ENCODE results near the gene CAMK4.

DNA sequence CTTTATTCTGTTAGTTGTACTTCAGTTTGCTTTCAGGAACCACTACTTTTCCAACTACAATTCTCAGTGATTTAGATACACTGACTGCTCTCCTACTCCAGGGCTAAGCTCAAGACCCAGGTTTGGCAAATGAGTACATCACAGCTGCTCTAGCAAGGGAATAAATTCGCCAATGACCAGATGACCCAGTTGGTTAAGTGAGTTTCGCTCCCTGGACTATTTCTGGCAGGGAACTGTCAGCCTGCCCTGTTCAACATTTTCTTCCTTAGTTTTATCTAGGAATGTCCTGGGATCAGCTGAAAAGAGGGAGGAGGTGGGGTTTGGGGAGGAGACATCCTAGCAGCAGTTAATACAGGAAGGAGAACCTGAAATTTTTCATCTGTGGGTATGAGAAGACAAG is 294.6 kb downstream of the CAMK4 start:
- TF ChIP-seq POLR2A (IDR thresholded peaks at IDR 0.05; ENCODE audit: low read depth, low read length) (no peak), POLR2AphosphoS5 (IDR thresholded peaks at IDR 0.05; ENCODE audit: low read depth, low read length) (no peak), TAF1 (IDR thresholded peaks at IDR 0.05; ENCODE audit: borderline replicate concordance, low read depth, low read length) (no peak)
